HG03060 (cell line): ENCODE data around the gene PRKAG2.

ENCODE experiments used
- ATAC-seq: cut with Tn5 transposase; IDR thresholded peaks from one replicate; pipeline ENCODE4 v1.9.1; 2021; ENCODE audit warnings: low read depth, moderate number of reproducible peaks; ENCODE audit not compliant: unreplicated experiment

PRKAG2 gene

GRCh38 chr7:151674161-151674920 lies 202.6 kb downstream of the PRKAG2 start:
- no peak for ATAC-seq

GRCh38 chr7:151673216-151673615 lies 203.7 kb downstream of the PRKAG2 start:
- ATAC-seq: no peak

- no peak for ATAC-seq
Measured at GRCh38 chr7:151672716-151673115, 204.2 kb downstream of the PRKAG2 start.

GRCh38 chr7:151671514-151671913 lies 205.4 kb downstream of the PRKAG2 start:
- ATAC-seq: no peak

- ATAC-seq: no peak
Measured at GRCh38 chr7:151669762-151670161, 207.2 kb downstream of the PRKAG2 start.

- no peak for ATAC-seq
Measured at GRCh38 chr7:151666886-151667285, 210.0 kb downstream of the PRKAG2 start.

- ATAC-seq: no peak
Measured at GRCh38 chr7:151665368-151665767, 211.5 kb downstream of the PRKAG2 start.

- ATAC-seq: no peak
Measured at GRCh38 chr7:151664268-151664667, 212.6 kb downstream of the PRKAG2 start.

- ATAC-seq: no peak
Measured at GRCh38 chr7:151663382-151664100, 213.4 kb downstream of the PRKAG2 start.

GRCh38 chr7:151662251-151662826 lies 214.6 kb downstream of the PRKAG2 start:
- no peak for ATAC-seq

- ATAC-seq: no peak
Measured at GRCh38 chr7:151661587-151661986, 215.3 kb downstream of the PRKAG2 start.

GRCh38 chr7:151660141-151660540 lies 216.8 kb downstream of the PRKAG2 start:
- ATAC-seq: no peak

GRCh38 chr7:151659219-151659618 lies 217.7 kb downstream of the PRKAG2 start:
- no peak for ATAC-seq

- ATAC-seq: no peak
Measured at GRCh38 chr7:151658778-151659177, 218.1 kb downstream of the PRKAG2 start.

- ATAC-seq: no peak
Measured at GRCh38 chr7:151657173-151657572, 219.7 kb downstream of the PRKAG2 start.

- no peak for ATAC-seq
Measured at GRCh38 chr7:151655555-151655954, 221.4 kb downstream of the PRKAG2 start.

- ATAC-seq: no peak
Measured at GRCh38 chr7:151652111-151652510, 224.8 kb downstream of the PRKAG2 start.

- no peak for ATAC-seq
Measured at GRCh38 chr7:151650161-151650560, 226.8 kb downstream of the PRKAG2 start.

GRCh38 chr7:151648429-151648828 lies 228.5 kb downstream of the PRKAG2 start:
- no peak for ATAC-seq

- no peak for ATAC-seq
Measured at GRCh38 chr7:151647874-151648273, 229.0 kb downstream of the PRKAG2 start.

- no peak for ATAC-seq
Measured at GRCh38 chr7:151647006-151647405, 229.9 kb downstream of the PRKAG2 start.

GRCh38 chr7:151645311-151645710 lies 231.6 kb downstream of the PRKAG2 start:
- no peak for ATAC-seq
